ENCODE measurements around the gene UFD1.

The UFD1 gene

DNA sequence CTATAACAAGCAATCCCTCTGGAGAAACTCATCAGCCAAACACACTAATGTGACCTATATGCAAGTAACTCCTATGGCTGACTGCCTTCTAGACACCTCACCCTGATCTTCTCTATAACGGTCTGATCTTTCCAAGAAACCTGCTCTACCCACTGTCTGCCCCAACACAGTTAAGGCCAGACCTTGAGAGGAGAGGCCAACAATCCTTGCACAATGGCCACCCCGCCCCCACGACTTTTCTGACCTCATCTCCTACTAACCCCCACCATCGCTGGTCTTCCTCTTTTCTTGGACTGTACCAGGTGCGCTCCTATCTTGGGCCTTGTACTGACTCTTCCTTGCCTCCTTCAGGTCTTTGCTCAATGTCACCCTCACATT lies 59.9 kb downstream of the UFD1 start:
- DNase-seq, result peak; percentile 26

DNA sequence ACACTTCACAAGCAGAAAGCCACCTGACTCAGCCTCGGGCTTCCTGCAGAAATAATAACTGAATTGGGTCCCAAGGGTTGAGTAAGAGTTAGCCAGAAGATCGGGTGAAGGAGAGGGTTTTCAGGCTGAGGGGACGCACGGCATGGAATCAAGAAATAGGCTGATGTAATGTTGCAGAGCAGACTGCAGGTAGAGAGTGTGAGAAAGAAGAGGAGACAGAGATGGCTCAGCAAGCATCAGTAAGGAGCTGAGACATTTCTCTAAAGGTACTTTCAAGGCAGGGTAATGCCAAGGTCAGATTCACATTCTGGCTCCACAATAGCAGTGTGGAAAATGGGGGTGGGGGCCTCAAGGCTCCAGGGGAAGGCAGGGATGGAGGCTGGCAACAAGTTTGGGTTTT lies 66.1 kb downstream of the UFD1 start:
- no peak for DNase-seq

DNA sequence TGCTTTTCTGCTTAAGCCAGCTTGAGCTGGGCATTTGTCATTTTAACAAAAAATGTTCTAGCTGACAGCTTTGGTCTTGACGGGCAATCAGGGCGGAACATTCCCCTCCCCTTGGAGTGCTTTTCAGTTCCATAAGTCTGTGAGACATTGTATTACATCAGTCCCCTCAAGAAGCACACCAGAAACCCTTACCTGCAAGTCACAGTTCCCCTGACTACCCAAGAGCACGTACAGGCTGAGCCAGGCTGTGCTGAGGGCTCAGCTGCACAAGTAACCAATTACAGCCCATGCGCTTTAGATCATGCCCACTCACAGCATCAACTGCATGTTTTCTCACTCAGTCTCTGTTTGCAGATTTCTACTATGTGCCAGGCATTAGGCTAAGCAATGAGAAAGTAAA lies 66.5 kb downstream of the UFD1 start:
- DNase-seq, result no peak

DNA sequence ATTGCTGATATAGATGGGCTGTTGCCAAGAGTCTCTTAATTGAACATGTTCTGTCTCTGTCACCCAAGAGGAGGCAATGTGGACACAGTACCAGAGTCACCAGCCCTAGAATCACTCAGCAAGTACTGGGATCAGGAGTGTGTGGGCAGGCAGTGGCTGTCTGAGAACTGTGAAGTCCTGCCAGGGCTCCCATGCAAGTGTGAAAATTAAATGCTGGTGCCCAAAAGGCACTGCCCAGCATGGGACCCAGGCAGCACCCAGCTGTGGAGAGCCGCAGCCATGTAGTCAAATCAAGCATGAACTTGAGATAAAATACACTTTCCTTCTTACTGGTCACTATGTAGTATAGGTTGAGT lies 67.3 kb downstream of the UFD1 start:
- DNase-seq, result no peak

DNA sequence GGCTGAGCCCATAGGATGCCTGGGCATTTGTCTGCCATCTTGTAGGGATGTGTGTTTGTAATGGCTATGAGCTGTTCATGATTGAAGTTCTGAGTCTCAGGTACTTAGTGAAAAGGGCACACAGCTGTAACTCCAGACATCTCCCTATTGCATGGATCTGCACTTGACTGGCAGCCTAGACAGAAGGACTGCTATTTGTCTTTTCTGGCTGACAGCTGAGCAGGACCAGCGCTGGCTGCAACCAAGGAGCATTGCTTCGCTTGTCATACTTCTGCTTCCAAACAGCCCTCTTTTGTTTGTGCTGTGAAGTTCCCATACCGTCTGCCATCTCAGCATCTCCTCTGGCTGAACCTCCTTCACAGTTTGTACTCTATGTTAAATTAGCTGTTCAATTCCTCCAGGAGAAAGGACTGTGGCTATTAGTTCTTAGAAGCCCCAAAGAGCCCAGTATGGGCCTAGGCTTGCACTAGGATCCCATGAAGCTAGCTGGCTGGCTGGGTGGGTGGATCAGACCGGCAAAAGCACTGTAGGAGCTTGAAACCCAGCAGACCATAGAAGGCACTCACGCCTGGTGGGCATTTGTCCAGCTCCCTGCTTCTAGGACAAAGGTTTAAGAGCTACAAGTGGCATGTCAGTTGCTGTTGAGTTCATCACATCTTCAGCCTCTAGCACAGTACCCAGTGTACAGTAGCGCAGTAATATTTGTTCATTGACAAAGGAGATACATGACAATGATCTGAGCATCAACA lies 67.9 kb downstream of the UFD1 start:
- DNase-seq, result no peak

DNA sequence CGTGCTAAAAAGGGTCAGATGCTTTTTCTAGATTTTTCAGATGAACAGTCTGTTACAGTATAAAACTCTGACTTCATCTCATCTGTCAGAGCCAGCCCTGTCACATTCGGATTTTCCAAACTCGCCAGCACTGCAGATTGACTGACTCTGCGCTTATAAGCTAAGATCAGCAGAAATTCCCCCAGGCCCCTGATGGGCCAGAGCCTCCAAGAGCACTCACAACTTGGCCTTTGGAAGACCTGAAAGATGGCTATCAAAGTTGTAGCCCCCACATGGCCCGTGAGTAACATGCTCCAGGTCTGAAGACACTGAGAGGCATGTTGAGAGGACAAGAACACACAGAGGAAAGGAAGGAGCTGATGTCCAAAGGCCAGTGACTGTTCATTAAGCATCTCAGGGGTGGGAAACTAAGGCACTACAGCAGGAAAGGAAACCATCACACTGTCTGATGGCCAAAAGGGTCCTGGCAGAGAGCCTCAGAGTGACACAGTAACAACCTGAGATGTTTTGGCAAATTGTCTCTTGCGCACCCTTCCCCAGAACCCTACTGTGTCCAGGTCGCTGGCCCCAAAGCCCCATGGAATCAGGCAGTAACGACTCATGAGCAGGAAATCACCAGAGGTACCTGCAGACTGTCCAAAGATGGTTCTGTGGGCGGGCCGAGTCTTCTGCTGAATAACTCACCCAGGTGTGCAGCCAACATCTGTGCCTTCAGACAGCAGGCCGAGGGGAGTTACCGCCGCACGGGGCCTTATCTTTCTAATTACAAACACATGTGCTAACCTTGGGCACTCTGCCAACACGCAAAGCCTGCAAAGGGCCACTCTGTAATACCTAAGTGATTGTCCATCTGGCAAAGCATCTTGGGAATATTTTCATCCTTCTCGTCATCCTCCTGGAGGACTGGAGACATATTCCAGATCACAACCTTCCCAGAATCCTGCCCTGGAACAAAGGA lies 71.1 kb downstream of the UFD1 start:
- DNase-seq, result no peak

DNA sequence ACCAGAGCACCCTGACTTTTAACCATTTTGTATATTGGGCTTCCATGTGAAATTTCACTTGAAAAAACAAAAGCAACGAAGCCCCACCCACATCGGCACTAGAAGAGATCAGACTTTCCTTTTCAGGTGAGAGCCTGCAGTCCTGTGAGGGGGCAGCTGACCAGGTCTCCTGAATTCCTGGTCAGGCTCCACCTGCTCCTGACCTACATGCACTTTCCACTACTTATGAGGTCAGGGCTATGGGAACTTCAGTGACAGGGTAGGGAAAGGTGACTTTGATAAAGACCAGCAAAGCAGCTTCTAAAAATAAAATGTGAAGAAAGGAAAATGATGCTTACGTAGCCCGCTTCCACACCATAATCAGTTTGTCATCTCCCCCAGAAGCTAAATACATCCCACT lies 72.1 kb downstream of the UFD1 start:
- no peak for DNase-seq

DNA sequence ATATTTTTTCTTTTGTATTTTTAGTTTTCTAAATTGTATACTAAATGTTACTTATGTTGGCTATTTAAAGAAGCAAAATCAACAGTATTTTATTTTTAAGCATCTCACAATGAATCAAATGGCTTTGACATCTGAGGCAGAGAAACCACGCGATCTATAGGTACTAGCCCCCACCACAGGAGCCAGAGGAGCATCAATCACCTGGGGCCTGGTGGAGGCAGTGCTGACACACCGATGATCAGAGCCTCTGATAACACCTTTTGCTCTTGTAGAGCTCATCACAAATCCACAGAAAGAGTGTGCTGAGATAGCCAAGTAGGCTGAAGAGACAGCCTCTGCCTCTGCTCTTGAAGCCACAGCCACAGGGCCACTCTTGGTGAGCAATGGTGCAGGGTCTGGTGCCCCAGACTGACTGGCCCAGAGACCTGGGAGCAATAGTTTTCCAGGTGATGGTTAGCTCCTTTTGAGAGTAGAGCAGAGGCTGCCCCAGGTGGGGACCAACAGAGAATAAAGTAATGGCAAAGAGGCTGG lies 72.6 kb downstream of the UFD1 start:
- DNase-seq, result no peak

DNA sequence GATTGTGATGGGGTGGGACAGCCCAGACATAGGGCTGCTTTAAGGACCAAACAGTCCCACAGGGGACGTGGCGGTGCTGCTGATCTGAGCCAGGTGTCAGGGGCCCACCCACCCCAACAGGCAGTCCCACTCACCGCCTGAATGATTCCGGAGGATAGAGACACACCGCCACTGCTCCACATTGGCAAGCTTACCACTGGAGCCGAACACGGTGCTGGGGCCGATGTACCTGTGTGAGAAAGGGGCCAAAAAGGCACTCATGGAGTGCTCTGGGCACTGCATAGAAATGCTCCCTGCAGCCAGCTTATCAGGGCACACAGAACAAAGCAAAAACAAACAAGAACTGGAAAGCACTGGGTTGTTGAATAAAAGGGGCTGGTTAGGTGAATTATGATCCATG lies 73.3 kb downstream of the UFD1 start:
- DNase-seq, result no peak

DNA sequence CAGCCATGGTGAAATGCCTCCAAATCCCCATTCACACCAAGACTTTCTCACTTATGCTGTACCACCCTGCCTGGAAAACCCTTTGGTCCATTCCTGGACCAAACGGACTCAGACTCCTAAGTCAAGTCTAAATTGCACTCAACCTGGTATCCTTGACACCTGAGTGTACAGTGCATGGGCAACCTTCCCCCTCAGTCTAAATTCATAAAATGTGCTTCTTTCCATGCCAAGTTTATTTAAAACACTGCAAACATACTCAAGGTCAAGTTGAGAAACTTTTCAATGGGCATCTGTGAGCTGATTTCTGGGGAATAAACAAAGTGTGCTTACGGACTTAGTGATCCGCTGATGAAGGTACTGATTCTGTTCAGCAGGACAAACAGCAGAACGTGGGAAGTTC lies 73.9 kb downstream of the UFD1 start:
- DNase-seq, result no peak

DNA sequence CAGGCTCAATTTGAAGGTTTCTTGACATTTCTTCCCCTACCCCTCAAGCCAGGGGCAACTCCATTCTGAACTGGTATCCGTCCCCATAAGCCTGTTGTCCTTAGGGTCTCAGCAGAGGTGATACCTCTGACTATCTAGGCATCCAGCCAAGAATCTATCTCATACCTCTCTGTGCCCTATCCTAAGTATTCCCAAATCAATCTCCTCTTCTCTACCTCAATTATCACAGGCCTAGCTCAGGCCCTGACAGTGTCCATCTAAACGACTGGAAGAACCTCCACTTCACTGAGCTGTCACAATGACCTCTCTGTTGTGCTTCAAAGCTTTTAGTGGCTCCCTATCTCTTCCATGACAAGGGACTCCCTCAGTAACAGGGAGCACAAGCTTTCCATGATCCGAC lies 74.3 kb downstream of the UFD1 start:
- DNase-seq, result no peak

DNA sequence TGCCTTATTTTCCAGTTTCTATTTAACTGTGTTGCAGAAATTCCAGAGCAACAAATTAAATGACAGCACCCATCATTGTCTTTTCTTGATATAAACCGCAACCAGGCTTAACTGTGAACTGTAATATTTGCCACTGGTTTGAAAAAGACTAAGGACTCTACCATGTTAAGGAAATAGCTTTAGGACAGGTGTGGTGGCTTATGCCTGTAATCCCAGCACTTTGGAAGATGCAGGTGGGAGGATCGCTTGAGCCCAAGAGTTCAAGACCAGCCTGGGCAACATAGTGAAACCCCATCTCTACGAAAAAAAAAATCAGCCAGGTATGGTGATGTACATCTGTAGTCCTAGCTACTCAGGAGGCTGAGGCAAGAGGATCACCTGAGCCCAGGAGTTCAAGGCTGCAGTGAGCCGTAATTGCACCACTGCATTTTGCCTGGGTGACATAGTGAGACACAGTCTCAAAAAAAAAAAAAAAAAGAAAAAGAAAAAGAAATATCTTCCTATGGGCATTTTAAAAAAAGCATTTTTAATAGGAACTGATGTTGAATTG lies 76.3 kb downstream of the UFD1 start:
- DNase-seq, result no peak

DNA sequence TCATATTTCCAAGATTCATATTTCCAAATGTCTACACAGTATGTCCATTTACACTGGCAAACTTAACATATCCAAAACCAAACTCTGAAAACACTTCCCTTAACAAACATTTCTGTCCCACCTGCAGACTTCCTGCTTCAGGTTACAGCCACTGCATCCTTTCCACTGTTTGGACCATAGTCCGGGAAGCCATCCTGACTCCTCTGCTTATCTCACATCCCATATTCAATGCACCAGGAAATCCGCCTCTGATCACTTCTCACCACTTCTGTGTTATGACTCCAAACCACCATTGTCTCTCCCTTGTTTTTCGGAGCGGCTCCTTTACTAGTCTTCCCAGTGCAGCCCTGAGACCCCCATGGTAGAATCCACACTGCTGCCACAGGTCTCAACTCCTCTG lies 77.5 kb downstream of the UFD1 start:
- no peak for DNase-seq

DNA sequence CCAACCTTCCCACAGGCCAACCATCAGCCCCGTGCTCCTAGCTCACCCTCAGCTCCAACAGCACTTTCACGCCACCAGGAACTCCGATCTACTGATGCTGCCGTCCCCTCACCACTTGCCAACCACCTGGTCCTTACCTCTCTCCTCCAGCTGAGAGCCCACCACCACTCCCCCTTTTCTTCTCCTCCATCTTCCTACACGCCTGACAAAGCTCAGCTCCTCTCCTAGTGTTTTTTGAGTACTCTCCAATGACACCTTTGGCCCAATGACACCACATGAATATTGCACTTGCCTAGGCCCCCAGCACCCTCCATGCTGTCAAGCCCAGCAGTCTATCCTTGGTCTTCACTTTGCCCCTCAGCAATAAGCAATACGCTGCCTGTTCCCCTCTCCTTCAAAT lies 78.1 kb downstream of the UFD1 start:
- DNase-seq, result no peak

Data from CD4-positive, alpha-beta T cell treated with Interleukin-15 for 1 hour (primary cell).